ENCODE measurements around the gene DAAM1. TPM values are rescaled to one million over a fixed set of nuclear protein-coding genes. Genes with fewer than 3 reads are reported as not detected.

The DAAM1 gene
- total RNA-seq, 1 experiment from 2014 or later, result 17.6 TPM

GRCh38 chr14:59293935-59294661 lies 105.6 kb downstream of the DAAM1 start:
- Histone ChIP-seq H3K27me3 (no peaks in the 10 kb centered on the region), H3K27ac (peak overlapping the region; percentile 51), H3K4me1 (peaks cover 27% of the 10 kb centered on the region), H3K9me3 (replicated peaks) (no peaks in the 10 kb centered on the region), H3K36me3 (no peaks in the 10 kb centered on the region), H3K4me3 (no peak overlapping the region)
- no peak for DNase-seq

GRCh38 chr14:59294662-59294992 lies 106.2 kb downstream of the DAAM1 start:
- no peak overlapping the region for H3K4me3 ChIP-seq
- no peak for DNase-seq
- H3K9me3 ChIP-seq (replicated peaks), result no peaks in the 10 kb centered on the region
- H3K36me3 ChIP-seq, result no peaks in the 10 kb centered on the region
- peaks cover 27% of the 10 kb centered on the region for H3K4me1 ChIP-seq
- H3K27me3 ChIP-seq, result no peaks in the 10 kb centered on the region
- H3K27ac ChIP-seq, result no peak overlapping the region

GRCh38 chr14:59295951-59296350 lies 107.5 kb downstream of the DAAM1 start:
- Histone ChIP-seq H3K4me3 (no peak overlapping the region), H3K27me3 (no peaks in the 10 kb centered on the region), H3K4me1 (peaks cover 27% of the 10 kb centered on the region), H3K9me3 (replicated peaks) (no peaks in the 10 kb centered on the region), H3K27ac (no peak overlapping the region), H3K36me3 (no peaks in the 10 kb centered on the region)
- DNase-seq, result no peak

GRCh38 chr14:59296508-59296907 lies 108.0 kb downstream of the DAAM1 start:
- no peak for DNase-seq

GRCh38 chr14:59297071-59297776 lies 108.8 kb downstream of the DAAM1 start:
- DNase-seq, result no peak
- no peak overlapping the region for H3K4me3 ChIP-seq

More at GRCh38 chr14:59296508-59296907, 108.0 kb downstream of the DAAM1 start:
- Histone ChIP-seq H3K4me1 (peaks cover 27% of the 10 kb centered on the region), H3K27me3 (no peaks in the 10 kb centered on the region), H3K27ac (no peak overlapping the region), H3K9me3 (replicated peaks) (no peaks in the 10 kb centered on the region), H3K4me3 (no peak overlapping the region), H3K36me3 (no peaks in the 10 kb centered on the region)

GRCh38 chr14:59299731-59300130 lies 111.3 kb downstream of the DAAM1 start:
- DNase-seq, result no peak
- H3K27me3 ChIP-seq, result no peaks in the 10 kb centered on the region
- H3K4me1 ChIP-seq, result peaks cover 4% of the 10 kb centered on the region; the same call in 1 of the 2 replicates
- H3K9me3 ChIP-seq (replicated peaks), result no peaks in the 10 kb centered on the region
- H3K36me3 ChIP-seq, result no peaks in the 10 kb centered on the region
- no peak overlapping the region for H3K27ac ChIP-seq
- no peak overlapping the region for H3K4me3 ChIP-seq

More at GRCh38 chr14:59297071-59297776, 108.8 kb downstream of the DAAM1 start:
- H3K27me3 ChIP-seq, result no peaks in the 10 kb centered on the region
- H3K36me3 ChIP-seq, result no peaks in the 10 kb centered on the region
- H3K4me1 ChIP-seq, result peaks cover 27% of the 10 kb centered on the region
- no peak overlapping the region for H3K27ac ChIP-seq
- no peaks in the 10 kb centered on the region for H3K9me3 ChIP-seq (replicated peaks)

- no peak for DNase-seq
- no peak overlapping the region for H3K27ac ChIP-seq
These were observed 112.9 kb downstream of the DAAM1 start for GRCh38 chr14:59301354-59301753.

GRCh38 chr14:59302313-59302712 lies 113.8 kb downstream of the DAAM1 start:
- no peak for DNase-seq
- no peaks in the 10 kb centered on the region for H3K36me3 ChIP-seq
- H3K27me3 ChIP-seq, result no peaks in the 10 kb centered on the region
- 0 out of 2 replicates have a peak, but pooled peaks cover 2% of the 10 kb centered on the region for H3K4me1 ChIP-seq
- no peak overlapping the region for H3K4me3 ChIP-seq
- H3K27ac ChIP-seq, result no peak overlapping the region
- no peaks in the 10 kb centered on the region for H3K9me3 ChIP-seq (replicated peaks)

More at GRCh38 chr14:59301354-59301753, 112.9 kb downstream of the DAAM1 start:
- no peaks in the 10 kb centered on the region for H3K36me3 ChIP-seq
- no peak overlapping the region for H3K4me3 ChIP-seq
- 0 out of 2 replicates have a peak, but pooled peaks cover 3% of the 10 kb centered on the region for H3K4me1 ChIP-seq
- no peaks in the 10 kb centered on the region for H3K27me3 ChIP-seq
- H3K9me3 ChIP-seq (replicated peaks), result no peaks in the 10 kb centered on the region

- Histone ChIP-seq H3K4me1 (no peaks in the 10 kb centered on the region), H3K36me3 (no peaks in the 10 kb centered on the region), H3K4me3 (no peak overlapping the region), H3K9me3 (replicated peaks) (no peaks in the 10 kb centered on the region), H3K27me3 (no peaks in the 10 kb centered on the region), H3K27ac (no peak overlapping the region)
- DNase-seq, result no peak
These were observed 114.7 kb downstream of the DAAM1 start for GRCh38 chr14:59303216-59303615.

GRCh38 chr14:59305231-59305630 lies 116.8 kb downstream of the DAAM1 start:
- Histone ChIP-seq H3K4me1 (no peaks in the 10 kb centered on the region), H3K27ac (no peak overlapping the region), H3K9me3 (replicated peaks) (no peaks in the 10 kb centered on the region), H3K36me3 (no peaks in the 10 kb centered on the region), H3K4me3 (no peak overlapping the region), H3K27me3 (no peaks in the 10 kb centered on the region)
- no peak for DNase-seq

- Histone ChIP-seq H3K27me3 (no peaks in the 10 kb centered on the region), H3K27ac (no peak overlapping the region), H3K36me3 (no peaks in the 10 kb centered on the region), H3K4me1 (no peaks in the 10 kb centered on the region), H3K4me3 (no peak overlapping the region), H3K9me3 (replicated peaks) (no peaks in the 10 kb centered on the region)
- no peak for DNase-seq
These were observed 117.5 kb downstream of the DAAM1 start for GRCh38 chr14:59305836-59306555.

- H3K27me3 ChIP-seq, result no peaks in the 10 kb centered on the region
- no peaks in the 10 kb centered on the region for H3K4me1 ChIP-seq
- no peak for DNase-seq
- H3K4me3 ChIP-seq, result no peak overlapping the region
- no peaks in the 10 kb centered on the region for H3K9me3 ChIP-seq (replicated peaks)
- no peaks in the 10 kb centered on the region for H3K36me3 ChIP-seq
- H3K27ac ChIP-seq, result no peak overlapping the region
These were observed 118.3 kb downstream of the DAAM1 start for GRCh38 chr14:59306775-59307174.

GRCh38 chr14:59308086-59308485 lies 119.6 kb downstream of the DAAM1 start:
- H3K9me3 ChIP-seq (replicated peaks), result no peaks in the 10 kb centered on the region
- no peak overlapping the region for H3K27ac ChIP-seq
- no peaks in the 10 kb centered on the region for H3K36me3 ChIP-seq
- H3K4me1 ChIP-seq, result no peaks in the 10 kb centered on the region
- H3K4me3 ChIP-seq, result no peak overlapping the region
- DNase-seq, result no peak
- H3K27me3 ChIP-seq, result no peaks in the 10 kb centered on the region

- Histone ChIP-seq H3K9me3 (replicated peaks) (no peaks in the 10 kb centered on the region), H3K4me3 (no peak overlapping the region), H3K27me3 (no peaks in the 10 kb centered on the region), H3K36me3 (no peaks in the 10 kb centered on the region), H3K4me1 (no peaks in the 10 kb centered on the region), H3K27ac (no peak overlapping the region)
- DNase-seq, result no peak
These were observed 120.2 kb downstream of the DAAM1 start for GRCh38 chr14:59308673-59309072.

GRCh38 chr14:59309291-59309900 lies 120.9 kb downstream of the DAAM1 start:
- H3K36me3 ChIP-seq, result no peaks in the 10 kb centered on the region
- DNase-seq, result no peak
- no peaks in the 10 kb centered on the region for H3K9me3 ChIP-seq (replicated peaks)
- H3K27me3 ChIP-seq, result no peaks in the 10 kb centered on the region
- no peak overlapping the region for H3K4me3 ChIP-seq
- no peaks in the 10 kb centered on the region for H3K4me1 ChIP-seq
- H3K27ac ChIP-seq, result no peak overlapping the region

Measured in SJCRH30 (cell line).